Keratinocyte (primary cell): ENCODE results near the gene NOTCH1.

ENCODE experiments used
- CTCF ChIP-seq, 3 experiments: IDR thresholded peaks in 1 of 3; conservative IDR thresholded peaks in 1 of 3; optimal IDR thresholded peaks in 1 of 3; 2 replicates in 2 of 3; 3 replicates in 1 of 3; pipeline versions ENCODE3 to v1.5.1; 2011; ENCODE audit warnings: low read length in 3 of 3, mild to moderate bottlenecking in 3 of 3, moderate library complexity in 2 of 3, control low read depth in 1 of 3, inconsistent platforms in 1 of 3; ENCODE audit not compliant: insufficient read depth in 2 of 3; ENCODE audit errors: extremely low read depth in 1 of 3
- EZH2 ChIP-seq: IDR thresholded peaks from one replicate; pipeline ENCODE4 v1.6.1; 2012; ENCODE audit warnings: inconsistent platforms, mild to moderate bottlenecking, low read length, moderate library complexity

GRCh38 chr9:136460772-136461325 is 85.0 kb downstream of the NOTCH1 start:
- TF ChIP-seq CTCF (optimal IDR thresholded peaks at IDR 0.05 in 1 of 3, IDR thresholded peaks at IDR 0.05 in 1 of 3, conservative IDR thresholded peaks at IDR 0.05 in 1 of 3; ENCODE audit: extremely low read depth in 1 of 3, insufficient read depth in 2 of 3, low read length in 3 of 3) (no peak), EZH2 (no peak)
